ENCODE measurements around the gene KLHL13.

The KLHL13 gene

DNA sequence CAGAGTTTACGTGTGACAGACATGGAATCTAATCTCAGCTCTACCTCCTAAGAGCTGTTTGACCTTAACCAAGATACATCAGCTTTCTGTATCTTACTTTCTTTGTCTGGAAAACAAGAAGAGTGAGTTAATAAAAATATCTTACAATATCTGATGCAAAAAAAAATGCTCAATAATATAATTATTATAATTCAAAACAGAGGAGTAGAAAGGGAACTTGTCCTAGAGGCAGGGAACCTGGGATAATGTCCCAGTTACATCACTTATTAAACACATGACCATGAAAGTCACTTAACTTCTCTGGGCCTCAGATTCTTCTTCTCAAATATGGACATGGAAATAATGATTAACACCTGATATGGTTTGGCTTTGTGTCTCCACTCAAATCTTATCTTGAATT lies 256.1 kb downstream of the KLHL13 start:
- DNase-seq (ENCODE audit: low read depth, low spot score), result no peak

DNA sequence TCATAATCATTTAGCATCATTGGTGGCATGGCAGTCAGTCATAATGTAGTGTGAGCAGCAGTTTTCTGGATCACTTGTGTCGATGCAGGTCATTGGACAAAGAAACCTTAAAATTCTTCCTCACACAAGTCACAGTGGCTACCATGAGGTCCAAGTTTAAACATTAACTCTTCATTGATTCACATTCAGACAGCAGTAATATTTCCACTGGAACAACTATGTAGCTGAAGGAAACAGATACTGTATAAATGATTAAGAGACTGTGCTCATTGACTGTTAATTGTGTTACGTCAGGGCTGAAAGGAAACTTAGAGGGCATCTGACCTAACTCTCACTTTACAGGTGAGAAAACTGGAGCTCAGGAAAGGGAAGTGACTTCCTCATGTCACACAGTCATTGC lies 261.8 kb downstream of the KLHL13 start:
- no peak for DNase-seq (ENCODE audit: low read depth, low spot score)

DNA sequence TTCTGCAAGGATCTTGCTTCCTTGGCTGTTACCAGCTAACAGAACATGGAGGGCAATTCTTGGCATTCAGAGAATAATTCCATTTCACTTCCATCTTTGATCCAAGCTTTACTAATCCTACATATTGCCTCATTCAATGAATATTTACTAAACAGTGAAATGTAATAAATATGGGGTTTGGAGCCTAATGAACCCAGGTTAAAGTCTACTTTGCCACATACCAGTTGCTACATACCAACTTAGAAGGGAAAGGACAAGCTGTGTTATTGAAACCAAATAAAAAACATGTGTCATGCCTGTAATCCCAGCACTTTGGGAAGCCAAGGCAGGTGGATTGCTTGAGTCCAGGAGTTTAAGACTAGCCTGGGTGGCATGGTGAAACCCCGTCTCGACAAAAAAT lies 265.6 kb downstream of the KLHL13 start:
- no peak for DNase-seq (ENCODE audit: low read depth, low spot score)

All from iPS DF 19.7 (cell line).